Right atrium auricular region (tissue), 2 donors: ENCODE data around the gene SYT13. TPM values are rescaled to one million over a fixed set of nuclear protein-coding genes. Genes with fewer than 3 reads are reported as not detected.

Source experiments
- DNase-seq: peaks from one replicate; pipeline ENCODE4 v3.0.0-alpha.2; 2019; ENCODE audit warnings: low spot score
- H3K27ac ChIP-seq, 2 donors: fragments of 200-600 bp; sonication (generic); 1 replicate in 1 of 2; 2 replicates in 1 of 2; pipeline ENCODE4 v1.5.1; 2016 to 2019
- H3K27me3 ChIP-seq, 2 donors: fragments of 200-600 bp; sonication (generic); one replicate each; pipeline versions ENCODE4 v1.5.1 to v1.6.0; 2017 to 2019
- H3K36me3 ChIP-seq: fragments of 200-600 bp; sonication (generic); one replicate; pipeline ENCODE4 v1.5.1; 2016
- H3K4me1 ChIP-seq, 2 donors: fragments of 200-600 bp; sonication (generic); one replicate each; pipeline versions ENCODE4 v1.5.1 to v1.6.0; 2017 to 2019
- H3K4me3 ChIP-seq, 2 donors: fragments of 200-600 bp; sonication (generic); 1 replicate in 1 of 2; 2 replicates in 1 of 2; pipeline ENCODE4 v1.5.1; 2017 to 2019; ENCODE audit warnings: mild to moderate bottlenecking in 1 of 2, moderate library complexity in 1 of 2
- H3K9me3 ChIP-seq, 2 donors: fragments of 200-600 bp; sonication (generic); one replicate each; pipeline ENCODE4 v1.5.1; 2019
- total RNA-seq, 2 donors: library from RNA; depleted of rRNA; stranded (reverse); fragments of >200 nt; gene quantifications; one replicate each; pipeline ENCODE4 v1.1.0, GENCODE V29; 2016
- TF ChIP-seq, protein P1 (sequence below), 2 donors: fragments of 200-600 bp; sonication (generic); IDR thresholded peaks; one replicate each; pipeline ENCODE4 v1.5.1; 2019; ENCODE audit warnings: antibody characterized with exemption in 2 of 2

The SYT13 gene
- total RNA-seq, 2 donors from 2014 or later, result 9.9 to 11.4 TPM

DNA sequence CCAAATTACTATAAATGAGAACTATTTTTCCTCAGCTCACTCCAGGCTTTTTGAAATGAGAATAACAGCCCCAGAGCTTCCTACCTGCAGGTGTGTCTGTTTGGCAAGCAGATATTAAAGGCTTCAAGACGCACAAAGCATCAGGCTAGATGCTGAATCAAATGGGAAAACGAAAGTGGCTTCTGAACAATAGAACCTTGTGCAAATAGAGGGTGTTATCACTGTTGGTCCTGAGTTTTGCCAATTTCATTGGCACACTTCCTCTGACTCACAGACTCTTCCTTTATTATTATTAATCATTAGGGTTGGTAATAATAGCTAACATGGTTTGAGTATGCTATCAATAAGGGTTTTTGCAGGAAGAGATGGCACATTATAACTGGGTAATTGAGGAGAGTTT, 13.4 kb downstream of the SYT13 start:
- Histone ChIP-seq H3K36me3 (no peaks in the 10 kb centered on the region), H3K27me3 (no peaks in the 10 kb centered on the region), H3K4me1 (peaks cover 0 to 3% of the 10 kb centered on the region in 2 donors), H3K4me3 (no peak overlapping the region), H3K9me3 (no peaks in the 10 kb centered on the region), H3K27ac (no peak overlapping the region)
- no peak for DNase-seq
- TF ChIP-seq, protein P1, sequence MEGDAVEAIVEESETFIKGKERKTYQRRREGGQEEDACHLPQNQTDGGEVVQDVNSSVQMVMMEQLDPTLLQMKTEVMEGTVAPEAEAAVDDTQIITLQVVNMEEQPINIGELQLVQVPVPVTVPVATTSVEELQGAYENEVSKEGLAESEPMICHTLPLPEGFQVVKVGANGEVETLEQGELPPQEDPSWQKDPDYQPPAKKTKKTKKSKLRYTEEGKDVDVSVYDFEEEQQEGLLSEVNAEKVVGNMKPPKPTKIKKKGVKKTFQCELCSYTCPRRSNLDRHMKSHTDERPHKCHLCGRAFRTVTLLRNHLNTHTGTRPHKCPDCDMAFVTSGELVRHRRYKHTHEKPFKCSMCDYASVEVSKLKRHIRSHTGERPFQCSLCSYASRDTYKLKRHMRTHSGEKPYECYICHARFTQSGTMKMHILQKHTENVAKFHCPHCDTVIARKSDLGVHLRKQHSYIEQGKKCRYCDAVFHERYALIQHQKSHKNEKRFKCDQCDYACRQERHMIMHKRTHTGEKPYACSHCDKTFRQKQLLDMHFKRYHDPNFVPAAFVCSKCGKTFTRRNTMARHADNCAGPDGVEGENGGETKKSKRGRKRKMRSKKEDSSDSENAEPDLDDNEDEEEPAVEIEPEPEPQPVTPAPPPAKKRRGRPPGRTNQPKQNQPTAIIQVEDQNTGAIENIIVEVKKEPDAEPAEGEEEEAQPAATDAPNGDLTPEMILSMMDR (IDR thresholded peaks at IDR 0.05), result no peak

DNA sequence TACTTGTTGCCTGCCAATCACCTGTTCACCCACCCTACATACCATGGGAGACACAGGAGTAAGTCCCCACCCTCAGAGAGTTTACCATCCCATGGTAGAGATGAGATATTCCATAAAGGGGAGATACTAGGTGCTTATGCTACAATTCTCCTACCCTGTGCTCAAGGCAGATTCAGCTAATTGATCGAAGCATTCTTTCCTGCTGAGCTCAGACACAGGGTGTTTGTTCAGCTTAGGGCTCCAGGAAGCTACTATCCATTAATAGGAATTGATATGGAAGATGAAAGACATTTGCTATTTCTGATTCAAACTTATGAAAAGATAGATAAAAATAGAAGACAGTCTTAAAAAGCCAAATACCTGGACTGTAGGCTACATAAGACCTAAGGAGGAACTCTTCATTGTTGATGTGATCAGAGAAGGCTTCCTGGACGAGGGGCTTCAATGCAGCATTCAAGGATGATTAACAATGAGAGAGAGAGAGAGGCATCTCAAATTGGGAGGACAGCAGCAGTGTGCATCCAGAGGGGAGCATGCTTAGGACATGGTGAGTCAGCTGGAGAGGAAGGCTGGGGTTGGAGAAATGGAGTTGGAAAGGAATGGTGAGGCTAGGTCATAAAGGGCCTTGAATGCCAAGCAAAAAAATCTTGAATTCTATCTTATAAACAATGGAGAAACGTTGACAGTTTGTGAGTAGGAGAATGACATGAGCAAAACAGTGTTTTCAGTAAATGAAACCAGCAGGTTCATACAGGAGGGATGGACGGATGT, 15.0 kb downstream of the SYT13 start:
- Histone ChIP-seq H3K4me3 (no peak overlapping the region), H3K9me3 (no peaks in the 10 kb centered on the region), H3K4me1 (peaks cover 0 to 7% of the 10 kb centered on the region in 2 donors), H3K27ac (no peak overlapping the region), H3K27me3 (no peaks in the 10 kb centered on the region), H3K36me3 (no peaks in the 10 kb centered on the region)
- no peak for DNase-seq
- TF ChIP-seq, protein P1 (IDR thresholded peaks at IDR 0.05), result no peak

DNA sequence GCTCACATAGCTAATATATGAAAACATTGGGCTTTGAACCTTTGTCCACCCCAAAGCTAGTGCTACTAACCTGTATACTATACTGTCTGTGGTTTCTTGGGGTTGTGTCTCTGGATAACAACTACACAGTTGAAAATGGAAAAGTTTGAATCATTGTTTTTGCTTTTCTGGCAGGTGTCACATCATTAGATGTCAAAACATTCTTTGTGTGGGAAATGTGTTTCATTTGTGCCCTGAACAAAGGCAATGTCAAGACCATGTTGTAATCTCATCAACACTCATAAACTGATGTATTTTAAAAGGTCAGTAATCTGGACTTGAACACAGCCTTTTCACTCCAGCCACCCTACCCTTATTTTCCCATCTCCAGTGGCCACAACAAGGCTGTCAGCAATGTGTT, 16.5 kb downstream of the SYT13 start:
- Histone ChIP-seq H3K4me3 (no peak overlapping the region), H3K4me1 (peaks cover 0 to 11% of the 10 kb centered on the region in 2 donors), H3K27ac (no peak overlapping the region), H3K9me3 (no peaks in the 10 kb centered on the region), H3K27me3 (no peaks in the 10 kb centered on the region), H3K36me3 (no peaks in the 10 kb centered on the region)
- no peak for DNase-seq
- TF ChIP-seq, protein P1 (IDR thresholded peaks at IDR 0.05), result no peak

DNA sequence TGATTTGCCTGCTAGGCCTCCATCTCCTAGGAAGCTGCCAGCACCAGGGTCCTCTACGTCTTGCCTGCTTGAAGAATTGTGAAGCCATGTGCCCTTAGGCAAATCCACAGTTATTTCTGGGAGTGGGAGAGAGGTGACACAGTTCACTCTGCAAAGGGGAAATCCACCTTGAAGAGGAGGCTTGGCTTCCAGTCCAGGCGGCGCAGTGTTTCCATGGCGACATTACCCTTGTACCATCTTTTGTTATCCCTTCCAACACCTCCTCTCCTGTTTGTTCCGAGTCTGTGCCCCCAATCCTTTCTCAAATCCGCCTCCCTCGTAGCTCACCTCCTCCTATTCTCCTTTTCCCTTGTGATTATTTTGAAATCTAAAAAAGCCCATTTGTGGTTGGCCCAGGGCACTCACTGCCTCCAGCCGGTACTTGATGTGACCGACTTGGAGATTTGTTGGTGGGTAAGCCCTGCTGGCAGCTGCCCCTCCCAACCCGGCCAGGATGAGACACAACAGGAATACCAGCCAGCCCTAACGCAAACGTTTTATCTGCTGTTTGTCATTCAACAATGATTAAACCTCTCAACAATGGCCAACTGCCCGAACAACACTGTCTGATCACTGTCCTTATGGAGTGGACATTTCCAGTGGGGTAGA, 18.4 kb downstream of the SYT13 start:
- no peaks in the 10 kb centered on the region for H3K9me3 ChIP-seq
- no peak for DNase-seq
- no peaks in the 10 kb centered on the region for H3K27me3 ChIP-seq
- TF ChIP-seq, protein P1 (IDR thresholded peaks at IDR 0.05), result no peak
- peak overlapping the region; percentile 6 to 49 for H3K27ac ChIP-seq
- no peak overlapping the region for H3K4me3 ChIP-seq
- H3K4me1 ChIP-seq, result peaks cover 0 to 11% of the 10 kb centered on the region in 2 donors
- H3K36me3 ChIP-seq, result no peaks in the 10 kb centered on the region

DNA sequence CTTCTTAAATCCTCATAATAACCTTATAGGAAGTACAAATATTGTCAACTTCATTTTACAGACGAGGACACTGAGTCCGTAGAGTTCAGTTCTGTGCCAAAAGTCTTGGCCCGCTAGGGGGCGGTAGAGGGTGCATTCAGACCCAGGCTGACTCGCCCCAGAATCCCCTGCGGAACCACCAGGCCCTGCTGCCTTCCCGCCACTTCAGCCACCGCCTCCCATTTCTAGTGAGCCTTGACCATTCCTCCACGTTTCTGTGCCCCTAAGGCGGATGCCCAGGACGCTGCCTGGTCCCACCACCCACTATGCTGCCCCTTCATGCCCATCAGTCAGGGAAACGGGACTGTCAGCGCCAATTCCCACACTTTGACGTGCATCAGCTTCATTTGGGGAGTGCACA, 19.1 kb downstream of the SYT13 start:
- Histone ChIP-seq H3K36me3 (no peaks in the 10 kb centered on the region), H3K27me3 (no peaks in the 10 kb centered on the region), H3K9me3 (no peaks in the 10 kb centered on the region), H3K27ac (peak overlapping the region in 1 of 2 donors; percentile 49), H3K4me3 (no peak overlapping the region), H3K4me1 (peaks cover 0 to 11% of the 10 kb centered on the region in 2 donors)
- TF ChIP-seq, protein P1 (IDR thresholded peaks at IDR 0.05), result peak in 1 of 2 donors; percentile 44
- DNase-seq, result no peak
